Measurements from ENCODE around the gene OR13C3. TPM values are rescaled to one million over a fixed set of nuclear protein-coding genes. Genes with fewer than 3 reads are reported as not detected.
"Not testable (repeated sequence)": the region's sequence is repeated elsewhere in the genome, so short reads cannot be mapped to it uniquely, and the experiment has no call there.

The OR13C3 gene
- not detected in 2 replicates for total RNA-seq (2014; rRNA removed; shearing (Covaris generic); ENCODE audit: low replicate concordance)

DNA sequence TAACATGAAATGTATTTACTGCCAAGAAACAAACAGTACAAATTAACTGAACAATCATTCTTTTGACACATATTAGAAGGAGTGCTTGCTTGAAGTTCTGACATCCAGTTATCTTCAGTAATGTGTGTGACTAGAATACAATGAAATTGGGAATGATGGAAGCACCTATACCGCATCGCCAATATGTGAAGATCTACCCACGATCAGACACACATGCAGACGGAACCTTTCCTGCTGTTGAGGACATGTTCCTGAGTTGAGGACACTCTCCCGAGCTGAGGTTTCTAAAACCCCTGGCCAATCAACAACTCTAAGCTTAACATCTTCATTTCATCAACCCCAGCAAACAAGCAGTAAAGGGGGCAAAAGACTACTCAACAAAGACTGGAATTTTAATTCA lies at the start of gene OR13C3:
Gene OR13C3 (minus strand): TSS at position 101 of the 400 bp plus-strand sequence. CDS start 133 bp downstream, outside the sequence.
- no peak for DNase-seq (ENCODE audit: low read depth)
- in situ Hi-C loops (cut with HindIII; ENCODE audit: low pct_unique_long_range_greater_than_20kb, low sequenced_read_pairs) = no loop called here

DNA sequence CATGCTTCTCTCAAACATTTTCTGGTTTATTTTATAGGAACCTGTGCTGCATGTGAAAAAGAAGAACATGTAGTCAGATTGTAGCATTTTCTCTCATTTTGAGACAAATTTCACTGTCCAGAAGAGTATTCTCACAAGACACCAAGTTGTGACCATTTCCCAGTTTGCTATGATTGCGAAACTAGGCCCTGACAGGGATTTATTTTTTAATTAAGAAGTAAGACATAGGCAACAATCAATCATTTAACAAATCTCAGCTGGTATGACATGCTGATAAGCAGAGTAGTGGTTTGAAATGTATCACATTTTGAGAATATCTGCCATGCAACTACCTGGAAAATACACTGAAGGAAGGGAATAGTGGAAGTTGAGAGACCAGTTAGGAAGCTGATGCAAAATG lies 43.9 kb upstream of the OR13C3 start:
- in situ Hi-C loops (cut with HindIII; ENCODE audit: low pct_unique_long_range_greater_than_20kb, low sequenced_read_pairs) = no loop called here
- no peak for DNase-seq (ENCODE audit: low read depth)

DNA sequence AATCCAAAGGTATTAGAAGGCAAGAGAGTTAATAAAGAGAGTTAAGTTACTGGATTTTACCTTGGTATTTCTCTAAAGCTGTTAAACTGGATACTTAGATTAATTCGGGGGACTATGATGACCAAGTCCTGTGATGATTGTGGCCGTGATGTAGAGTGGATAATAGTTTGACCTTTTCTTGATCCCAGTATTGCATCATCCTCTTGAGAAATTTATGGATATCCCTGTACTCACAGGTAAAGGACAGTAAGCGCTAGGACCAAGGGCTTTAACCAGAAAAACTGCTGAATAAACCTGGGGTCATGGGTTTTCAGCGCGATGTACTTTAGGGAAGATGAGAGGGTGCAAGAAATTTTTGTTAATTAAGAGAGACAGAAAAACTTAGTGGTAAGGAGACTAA lies 40.6 kb upstream of the OR13C3 start:
- DNase-seq (ENCODE audit: low read depth) = no peak
- in situ Hi-C loops (cut with HindIII; ENCODE audit: low pct_unique_long_range_greater_than_20kb, low sequenced_read_pairs) = no loop called here

DNA sequence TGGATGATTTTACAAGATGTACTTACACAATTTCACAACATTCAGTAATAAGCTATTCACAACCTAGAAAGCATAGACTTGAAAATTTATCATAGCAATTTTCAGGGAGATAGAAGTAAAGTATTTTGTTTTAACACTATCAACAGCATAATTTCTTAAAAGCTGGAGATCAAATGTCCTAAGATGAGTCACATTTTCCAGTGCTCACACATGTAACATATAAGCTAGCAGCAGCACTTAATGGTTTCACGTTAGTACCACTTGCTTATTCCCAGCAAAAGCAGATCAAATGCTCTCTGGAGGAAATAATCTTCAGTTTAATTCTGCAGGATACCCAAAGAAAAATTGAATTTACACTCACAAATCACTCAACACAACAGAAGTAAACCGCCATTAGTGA lies 38.8 kb upstream of the OR13C3 start:
- DNase-seq (ENCODE audit: low read depth) = no peak
- in situ Hi-C loops (cut with HindIII; ENCODE audit: low pct_unique_long_range_greater_than_20kb, low sequenced_read_pairs) = no loop called here

DNA sequence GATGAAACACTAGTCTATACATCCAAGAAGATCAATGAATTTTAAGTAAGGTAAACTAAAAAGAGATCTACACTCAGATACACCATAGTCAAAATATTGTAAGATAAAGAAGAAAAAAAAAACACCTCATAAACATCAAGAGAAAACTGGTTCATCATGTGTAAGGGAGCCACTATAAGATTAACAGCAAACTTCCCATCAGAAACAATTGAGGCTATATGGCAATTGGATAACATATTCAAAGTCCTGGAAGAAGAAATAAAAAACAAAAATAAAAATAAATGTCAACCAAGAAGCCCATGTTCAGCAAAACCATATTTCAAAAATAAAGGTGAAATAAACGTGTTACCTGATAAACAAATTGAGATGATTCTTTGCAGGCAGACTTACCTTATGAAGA lies 36.0 kb upstream of the OR13C3 start:
- DNase-seq (ENCODE audit: low read depth) = no peak
- in situ Hi-C loops (cut with HindIII; ENCODE audit: low pct_unique_long_range_greater_than_20kb, low sequenced_read_pairs) = no loop called here

DNA sequence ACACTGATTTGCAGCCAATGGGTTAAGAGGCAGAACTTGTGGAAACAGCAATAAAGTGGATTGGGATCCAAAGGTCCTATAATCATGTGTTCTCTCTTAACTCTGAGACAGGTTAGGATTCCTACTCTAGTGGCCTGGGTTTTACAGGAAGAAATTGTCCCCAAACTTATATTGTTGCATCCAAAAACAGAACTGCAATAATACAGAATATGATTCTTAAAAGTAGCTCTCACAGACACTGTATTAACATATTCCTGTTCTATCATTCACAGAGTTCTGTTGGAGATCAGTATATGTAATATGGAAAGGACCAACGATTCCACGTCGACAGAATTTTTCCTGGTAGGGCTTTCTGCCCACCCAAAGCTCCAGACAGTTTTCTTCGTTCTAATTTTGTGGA lies 32.2 kb upstream of the OR13C3 start, which contains the start of gene OR13C8:
Gene OR13C8 (plus strand): TSS at position 301 of the 400 bp plus-strand sequence. CDS start 0 bp downstream, at position 301.
- in situ Hi-C loops (cut with HindIII; ENCODE audit: low pct_unique_long_range_greater_than_20kb, low sequenced_read_pairs) = no loop called here
- no peak for DNase-seq (ENCODE audit: low read depth)

DNA sequence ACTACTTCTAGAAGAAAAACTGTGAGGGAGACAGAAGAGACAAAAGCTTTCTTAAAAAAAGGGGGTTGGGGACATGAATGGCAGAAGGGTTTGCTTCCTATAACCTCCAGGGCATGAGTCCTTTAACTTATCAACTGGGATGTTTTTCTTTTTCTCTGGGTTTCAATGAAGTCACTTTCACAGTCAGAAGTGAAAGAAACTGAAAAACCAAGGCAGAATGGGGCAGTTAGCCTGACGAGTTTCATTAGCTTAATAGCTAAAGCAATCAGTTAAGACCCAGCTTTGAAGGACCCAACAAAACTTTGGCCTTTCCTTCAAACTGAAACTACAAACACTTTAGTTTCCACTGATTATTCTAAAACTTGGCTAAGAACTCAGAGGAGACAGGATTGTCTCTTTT lies 27.7 kb upstream of the OR13C3 start:
- DNase-seq (ENCODE audit: low read depth) = no peak
- in situ Hi-C loops (cut with HindIII; ENCODE audit: low pct_unique_long_range_greater_than_20kb, low sequenced_read_pairs) = no loop called here

DNA sequence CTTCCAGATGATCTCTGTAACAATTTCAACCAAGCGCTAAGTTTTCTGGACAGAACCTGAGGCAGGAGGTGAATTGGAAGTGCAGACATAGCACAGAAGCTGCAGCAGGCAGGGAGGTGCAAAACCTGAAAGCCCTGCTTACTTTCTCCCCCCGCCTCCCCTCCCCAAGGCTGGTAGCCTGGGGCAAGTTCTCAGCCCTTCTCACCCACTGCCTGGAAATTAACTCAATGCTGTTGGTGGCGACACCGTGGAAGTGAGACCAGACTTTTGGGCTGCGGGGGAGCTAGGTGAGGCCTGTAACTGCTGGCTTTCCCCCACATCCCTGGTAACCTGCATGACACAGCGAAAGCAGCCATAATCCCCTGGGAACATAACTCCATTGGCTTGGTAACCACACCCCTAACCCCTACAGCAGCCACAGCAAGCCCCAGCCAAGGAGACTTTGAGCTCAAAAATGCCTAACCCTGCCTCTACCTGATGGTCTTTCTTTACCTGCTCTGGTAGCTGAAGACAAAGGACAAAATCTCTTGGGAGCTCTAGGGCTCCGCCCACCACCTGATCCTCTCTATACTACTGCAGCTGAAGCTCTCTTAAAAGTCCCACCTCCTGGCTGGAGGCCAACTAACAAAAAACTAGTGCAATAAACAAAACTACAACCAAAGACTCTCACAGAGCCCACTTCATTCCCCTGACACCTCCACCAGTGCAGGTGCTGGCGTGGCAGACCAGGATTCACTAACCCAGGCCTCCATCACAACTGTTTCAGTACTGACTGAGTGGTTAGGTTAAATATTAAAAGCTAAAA lies 20.4 kb upstream of the OR13C3 start:
- in situ Hi-C loops (cut with HindIII; ENCODE audit: low pct_unique_long_range_greater_than_20kb, low sequenced_read_pairs) = no loop called here
- DNase-seq (ENCODE audit: low read depth) = no peak

DNA sequence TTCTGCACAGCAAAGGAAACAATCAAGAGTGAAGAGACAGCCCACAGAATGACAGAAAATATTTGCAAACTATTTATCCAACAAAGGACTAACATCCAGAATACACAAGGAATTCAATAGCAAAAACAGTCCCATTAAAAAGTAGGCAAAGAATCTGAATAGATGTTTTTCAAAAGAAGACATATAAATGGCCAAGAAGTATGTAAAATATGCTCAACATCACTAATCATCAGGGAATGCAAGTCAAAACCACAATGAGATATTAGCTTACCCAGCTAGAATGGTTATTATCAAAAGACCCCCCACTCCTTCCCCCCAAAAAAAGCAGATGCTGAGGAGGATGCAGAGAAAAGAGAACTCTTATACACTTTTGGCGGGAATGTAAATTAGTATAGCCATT lies 18.9 kb upstream of the OR13C3 start:
- in situ Hi-C loops (cut with HindIII; ENCODE audit: low pct_unique_long_range_greater_than_20kb, low sequenced_read_pairs) = no loop called here
- DNase-seq (ENCODE audit: low read depth) = no peak

DNA sequence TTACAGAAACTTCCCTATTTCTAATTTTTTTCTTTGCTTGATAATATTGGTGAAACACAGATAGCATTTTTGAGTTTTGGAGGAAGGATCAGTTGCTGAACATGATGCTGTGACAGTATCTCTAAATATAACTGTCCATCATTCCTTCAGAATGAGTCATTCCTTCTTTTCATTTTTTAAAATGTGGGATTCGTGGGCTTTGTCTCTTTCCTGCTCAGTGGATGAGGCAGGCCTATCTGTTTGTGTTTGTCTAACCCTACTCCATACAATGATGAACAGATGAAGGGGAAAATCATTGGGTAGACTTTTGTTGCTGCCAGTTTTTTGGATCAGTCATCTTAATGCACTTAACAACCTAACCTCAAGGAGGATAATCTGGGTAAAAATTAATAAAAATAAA lies 16.6 kb upstream of the OR13C3 start:
- in situ Hi-C loops (cut with HindIII; ENCODE audit: low pct_unique_long_range_greater_than_20kb, low sequenced_read_pairs) = no loop called here
- no peak for DNase-seq (ENCODE audit: low read depth)

DNA sequence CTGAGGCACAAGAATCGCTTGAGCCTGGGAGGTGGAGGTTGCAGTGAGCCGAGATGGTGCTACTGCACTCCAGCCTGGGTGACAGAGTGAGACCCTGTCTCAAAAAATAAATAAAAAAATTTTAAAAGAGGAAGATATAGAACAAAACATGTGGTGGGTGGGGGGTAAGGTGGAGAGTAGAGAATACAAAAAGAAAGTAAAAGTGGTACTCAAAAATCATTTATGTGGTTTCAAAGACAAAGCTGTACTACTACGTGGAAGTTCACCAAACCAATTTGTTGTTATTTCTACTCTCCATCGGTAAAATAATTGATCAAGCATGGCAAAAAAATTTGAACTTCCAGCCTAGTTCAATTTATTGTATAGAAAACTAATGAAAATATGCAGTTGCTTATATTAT lies 8.0 kb upstream of the OR13C3 start:
- in situ Hi-C loops (cut with HindIII; ENCODE audit: low pct_unique_long_range_greater_than_20kb, low sequenced_read_pairs) = no loop called here
- no peak for DNase-seq (ENCODE audit: low read depth)

DNA sequence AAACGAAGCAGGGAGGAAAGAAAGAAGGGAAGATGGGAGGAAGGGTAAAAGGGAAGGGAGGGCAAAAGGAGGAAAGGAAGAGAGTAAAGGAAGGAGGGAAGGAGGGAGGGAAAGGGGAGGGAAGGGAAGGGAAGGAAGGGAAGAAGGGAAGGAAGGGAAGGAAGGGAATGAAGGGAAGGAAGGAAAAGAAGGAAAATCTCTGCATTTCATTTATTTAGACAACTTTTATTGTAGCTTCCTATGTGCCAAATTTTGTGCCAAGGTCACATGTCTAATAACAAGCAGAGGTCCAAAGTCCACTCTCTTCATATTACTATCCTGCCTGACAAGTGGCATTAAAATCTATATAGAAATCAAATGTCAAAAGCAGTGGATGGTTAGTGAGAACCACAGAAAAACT lies 2.6 kb upstream of the OR13C3 start:
- in situ Hi-C loops (cut with HindIII; ENCODE audit: low pct_unique_long_range_greater_than_20kb, low sequenced_read_pairs) = no loop called here
- DNase-seq (ENCODE audit: low read depth) = no peak

DNA sequence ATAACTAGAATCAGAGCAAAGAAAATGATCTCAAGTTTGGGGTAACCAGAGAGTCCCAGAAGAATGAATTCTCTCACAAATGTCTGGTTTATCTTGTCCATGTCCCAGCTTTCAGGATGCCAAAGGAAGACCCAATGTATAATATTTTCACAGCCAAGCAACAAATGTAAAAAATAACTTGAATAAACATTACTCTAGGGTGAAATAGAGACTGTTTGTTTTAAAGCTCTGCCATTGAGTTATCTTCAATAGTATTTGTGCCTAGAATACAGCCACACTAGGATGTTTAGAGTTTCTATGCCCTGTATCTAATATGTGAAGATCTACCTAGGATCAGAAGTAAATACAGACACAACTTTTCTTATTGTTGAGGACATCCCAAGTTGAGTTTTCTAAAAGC lies 9.5 kb downstream of the OR13C3 start, which contains the start of gene OR13C4:
Gene OR13C4 (minus strand): TSS at position 101 of the 400 bp plus-strand sequence. CDS start 0 bp downstream, at position 101.
- DNase-seq (ENCODE audit: low read depth) = no peak
- in situ Hi-C loops (cut with HindIII; ENCODE audit: low pct_unique_long_range_greater_than_20kb, low sequenced_read_pairs) = no loop called here

DNA sequence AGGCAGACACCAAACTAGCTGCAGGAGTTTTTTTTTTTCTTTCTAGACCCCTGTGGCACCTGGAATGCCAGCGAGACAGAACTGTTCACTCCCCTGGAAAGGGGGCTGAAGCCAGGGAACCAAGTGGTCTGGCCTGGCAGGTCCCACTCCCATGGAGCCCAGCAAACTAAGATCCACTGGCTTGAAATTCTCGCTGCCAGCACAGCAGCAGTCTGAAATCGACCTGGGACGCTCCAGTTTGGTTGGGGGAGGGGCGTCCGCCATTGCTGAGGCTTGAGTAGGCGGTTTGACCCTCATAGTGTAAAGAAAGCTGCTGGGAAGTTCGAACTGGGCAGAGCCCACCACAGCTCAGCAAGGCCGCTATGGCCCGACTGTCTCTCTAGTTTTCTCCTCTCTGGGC lies 16.4 kb downstream of the OR13C3 start:
- DNase-seq (ENCODE audit: low read depth); in situ Hi-C loops (cut with HindIII; ENCODE audit: low pct_unique_long_range_greater_than_20kb, low sequenced_read_pairs): not testable (repeated sequence)

DNA sequence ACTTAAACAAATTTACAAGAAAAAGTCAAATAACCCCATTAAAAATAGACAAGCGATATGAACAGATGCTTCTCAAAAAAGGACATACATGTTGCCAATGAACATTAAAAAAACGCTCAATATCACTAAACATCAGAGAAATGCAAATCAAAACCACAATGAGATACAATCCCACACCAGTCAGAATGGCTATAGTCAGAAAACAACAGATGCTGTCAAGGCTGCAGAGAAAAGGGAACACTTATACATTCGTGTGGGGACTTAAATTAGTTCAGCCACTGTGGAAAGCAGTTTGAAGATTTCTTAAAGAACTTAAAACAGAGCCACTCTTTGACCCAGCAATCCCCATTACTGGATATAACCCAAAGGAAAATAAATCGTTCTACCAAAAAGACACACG lies 21.8 kb downstream of the OR13C3 start:
- DNase-seq (ENCODE audit: low read depth) = no peak
- in situ Hi-C loops (cut with HindIII; ENCODE audit: low pct_unique_long_range_greater_than_20kb, low sequenced_read_pairs) = no loop called here

DNA sequence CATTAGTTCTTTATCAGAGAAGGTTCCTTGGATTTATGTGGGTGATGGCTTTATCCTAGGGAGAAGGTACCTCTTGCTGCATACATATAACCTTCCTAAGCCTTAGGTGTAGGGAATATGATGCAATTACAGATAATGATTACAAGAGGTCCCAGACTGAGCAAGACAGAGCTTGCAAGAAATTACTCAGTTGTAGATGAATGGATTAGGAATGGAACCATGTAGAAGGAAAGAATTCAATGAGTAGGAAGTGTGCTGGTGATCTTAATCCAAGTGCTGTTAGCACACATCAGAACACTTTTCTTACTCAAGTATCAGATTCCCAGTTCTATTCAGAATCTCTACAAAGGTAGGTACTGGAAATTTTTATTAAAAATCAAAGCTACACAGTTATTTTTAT lies 30.1 kb downstream of the OR13C3 start:
- no peak for DNase-seq (ENCODE audit: low read depth)
- in situ Hi-C loops (cut with HindIII; ENCODE audit: low pct_unique_long_range_greater_than_20kb, low sequenced_read_pairs) = no loop called here

DNA sequence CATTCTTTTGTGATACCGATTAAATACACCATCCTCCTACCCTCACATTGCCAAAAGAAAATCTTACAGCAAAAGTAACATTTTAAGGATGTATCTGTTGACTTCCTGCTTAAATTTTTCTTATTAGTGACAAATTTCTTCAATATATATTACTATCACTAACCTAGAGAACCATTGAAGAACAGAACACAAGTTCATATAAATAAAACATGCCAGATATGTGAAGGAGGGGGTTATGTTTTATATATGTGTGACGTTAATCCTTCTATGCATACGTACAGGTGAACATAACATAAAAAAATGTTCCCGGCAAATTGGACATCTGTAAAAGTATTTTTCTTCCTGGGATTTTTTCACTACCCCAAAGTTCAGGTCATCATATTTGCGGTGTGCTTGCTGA lies 32.7 kb downstream of the OR13C3 start, which contains the start of gene OR13F1:
Gene OR13F1 (plus strand): TSS at position 301 of the 400 bp plus-strand sequence. CDS start 0 bp downstream, at position 301.
- DNase-seq (ENCODE audit: low read depth) = no peak
- in situ Hi-C loops (cut with HindIII; ENCODE audit: low pct_unique_long_range_greater_than_20kb, low sequenced_read_pairs) = no loop called here

DNA sequence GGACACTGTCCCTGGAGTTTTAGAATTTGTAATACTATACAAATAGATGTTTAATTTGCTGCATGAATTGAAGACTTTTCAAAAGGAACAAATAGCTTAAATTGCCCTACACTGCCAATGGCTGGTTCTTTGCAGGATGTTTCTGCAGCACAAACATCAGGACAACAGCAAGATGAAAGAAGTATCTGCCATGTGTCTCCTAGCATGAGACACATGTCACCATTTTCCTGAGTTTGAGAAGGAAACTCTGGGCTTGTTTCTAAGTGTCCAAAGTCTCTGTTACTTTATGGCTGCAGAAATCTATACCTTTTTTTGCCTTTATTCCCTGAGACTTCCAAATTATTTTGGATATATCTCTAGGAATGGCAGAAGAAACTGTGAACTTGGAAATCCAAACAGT lies 33.2 kb downstream of the OR13C3 start:
- DNase-seq (ENCODE audit: low read depth) = no peak
- in situ Hi-C loops (cut with HindIII; ENCODE audit: low pct_unique_long_range_greater_than_20kb, low sequenced_read_pairs) = no loop called here

DNA sequence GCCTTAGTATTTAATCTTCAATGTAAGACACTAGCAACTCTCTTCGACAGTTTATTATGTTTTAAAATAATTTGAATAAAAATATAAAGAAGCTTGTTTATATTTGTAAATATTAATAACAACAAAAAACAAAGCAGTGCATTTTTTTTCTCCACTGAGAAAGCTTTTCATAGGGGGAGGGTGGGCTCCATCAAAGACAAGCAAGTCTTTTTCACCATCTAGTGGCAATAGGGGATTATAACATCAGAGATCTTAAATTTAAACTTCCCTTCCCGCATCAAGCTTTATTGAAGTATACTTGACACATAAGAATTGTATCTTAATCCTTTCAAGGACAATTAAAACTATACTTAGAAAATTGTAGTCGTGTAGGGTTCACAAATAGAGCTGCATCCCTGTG lies 41.8 kb downstream of the OR13C3 start:
- in situ Hi-C loops (cut with HindIII; ENCODE audit: low pct_unique_long_range_greater_than_20kb, low sequenced_read_pairs) = no loop called here
- DNase-seq (ENCODE audit: low read depth) = no peak

Measured in Caki2 (cell line).